K562 (cell line): ENCODE data around the gene CLEC3B.

Experiments
- AFF4 ChIP-seq: sonication (generic); formaldehyde crosslinking; IDR thresholded peaks from 2 replicates; pipeline ENCODE4 v1.8.0; 2023; ENCODE audit warnings: mild to moderate bottlenecking, missing genetic modification reagents
- CTCF ChIP-seq, 3 experiments: IDR thresholded peaks in 2 of 3; conservative IDR thresholded peaks in 1 of 3; 2 replicates each; pipeline ENCODE4 v1.5.1; 2011 to 2012; ENCODE audit warnings: low read length in 3 of 3, mild to moderate bottlenecking in 3 of 3, control low read depth in 2 of 3, improper control_type of control experiment in 1 of 3, inconsistent platforms in 1 of 3, low read depth in 1 of 3, mixed read lengths in 1 of 3, moderate library complexity in 1 of 3; ENCODE audit not compliant: insufficient read depth in 2 of 3
- IRF2 ChIP-seq: sonication (generic); formaldehyde crosslinking; IDR thresholded peaks from 2 replicates; pipeline ENCODE4 v1.8.1; 2022; ENCODE audit warnings: mild to moderate bottlenecking, missing genetic modification reagents
- KLF6 ChIP-seq: fragments of 250-450 bp; sonication (Bioruptor Pico); IDR thresholded peaks from 2 replicates; pipeline ENCODE4 v1.4.0; 2020; ENCODE audit warnings: mild to moderate bottlenecking, moderate library complexity, borderline replicate concordance
- MCM5 ChIP-seq: fragments of 450-650 bp; IDR thresholded peaks from 2 replicates; pipeline ENCODE4 v1.6.1; 2016; ENCODE audit warnings: low read depth
- MXI1 ChIP-seq: IDR thresholded peaks from 2 replicates; pipeline ENCODE4 v1.6.1; 2011; ENCODE audit warnings: low read depth, mild to moderate bottlenecking, improper control_type of control experiment, low read length
- NFRKB ChIP-seq: fragments of 450-650 bp; IDR thresholded peaks from 2 replicates; pipeline ENCODE4 v1.6.1; 2016; ENCODE audit warnings: low read depth
- POLR2A ChIP-seq: fragments of 450-650 bp; conservative IDR thresholded peaks from 2 replicates; pipeline ENCODE4 v1.6.1; 2016
- ZBTB7A ChIP-seq: IDR thresholded peaks from 2 replicates; pipeline ENCODE4 v1.6.1; 2011; ENCODE audit warnings: low read depth, mild to moderate bottlenecking, low read length, moderate library complexity, borderline replicate concordance; ENCODE audit not compliant: control insufficient read depth
- ZNF224 ChIP-seq: sonication (generic); formaldehyde crosslinking; IDR thresholded peaks from 2 replicates; pipeline ENCODE4 v1.8.0; 2022; ENCODE audit warnings: mild to moderate bottlenecking, missing genetic modification reagents

GRCh38 chr3:45071075-45071474 lies 45.0 kb downstream of the CLEC3B start:
- TF ChIP-seq CTCF (IDR thresholded peaks at IDR 0.05 in 2 of 3, conservative IDR thresholded peaks at IDR 0.05 in 1 of 3; ENCODE audit: insufficient read depth in 2 of 3, low read depth in 1 of 3, low read length in 3 of 3) (no peak), MXI1 (no peak), MCM5 (no peak), NFRKB (no peak), KLF6 (no peak), POLR2A (no peak), AFF4 (CRISPR knock-in tag) (no peak), ZBTB7A (no peak), ZNF224 (CRISPR knock-in tag) (no peak), IRF2 (CRISPR knock-in tag) (no peak)
